GM19455 (cell line): ENCODE results near the gene FANCG.

Source experiments
- ATAC-seq: cut with Tn5 transposase; IDR thresholded peaks from one replicate; pipeline ENCODE4 v1.9.1; 2021; ENCODE audit not compliant: unreplicated experiment

The FANCG gene

DNA sequence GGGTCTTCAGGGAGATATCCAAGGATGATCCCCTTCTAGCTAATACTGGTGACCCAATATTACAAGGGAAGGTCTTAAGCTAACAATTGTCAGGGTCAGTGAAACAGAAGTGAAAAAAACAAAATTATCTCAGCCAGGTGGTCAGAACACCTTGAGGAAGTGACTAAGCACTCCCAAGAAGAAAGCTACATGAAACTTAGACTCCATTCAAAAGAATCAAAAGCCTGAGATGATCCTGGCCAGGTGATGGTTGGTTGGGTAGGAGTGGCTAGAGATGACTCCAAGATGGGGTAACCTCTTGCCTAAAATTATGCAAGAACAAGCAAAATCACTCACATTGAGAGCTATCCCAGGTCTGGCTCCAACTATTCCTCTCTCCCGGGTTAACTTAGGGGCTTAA, 12.7 kb downstream of the FANCG start:
- no peak for ATAC-seq

DNA sequence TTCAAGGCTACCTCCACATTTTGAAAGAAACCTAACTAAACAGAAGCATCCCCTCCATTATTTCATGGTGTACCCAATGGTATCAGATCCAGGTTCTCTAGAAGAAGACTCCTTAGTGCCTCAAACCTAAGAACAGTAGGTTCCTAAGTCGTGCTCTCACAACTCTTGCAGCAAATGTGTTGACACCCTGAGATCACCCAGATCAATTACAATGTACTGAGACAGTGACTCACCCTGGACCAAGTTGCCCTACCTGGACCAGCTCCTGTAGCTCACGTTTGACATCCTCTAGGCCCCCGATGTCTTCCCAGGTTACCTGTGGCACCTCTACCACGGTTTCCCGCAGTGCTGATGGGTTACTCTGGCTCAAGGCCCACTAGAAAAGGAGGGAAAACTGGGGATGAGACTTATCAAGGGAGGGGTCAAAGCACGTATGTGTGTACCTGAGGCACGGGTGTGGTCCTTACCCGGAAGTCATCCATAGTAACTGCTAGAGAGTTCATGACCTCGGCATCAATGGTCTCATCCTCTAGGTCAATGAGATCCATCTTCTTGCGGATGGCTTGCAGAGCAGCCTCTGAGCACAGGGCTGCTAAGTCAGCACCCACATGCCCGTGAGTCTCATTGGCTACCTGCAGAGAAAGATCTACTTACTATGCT, 19.1 kb downstream of the FANCG start:
- no peak for ATAC-seq

DNA sequence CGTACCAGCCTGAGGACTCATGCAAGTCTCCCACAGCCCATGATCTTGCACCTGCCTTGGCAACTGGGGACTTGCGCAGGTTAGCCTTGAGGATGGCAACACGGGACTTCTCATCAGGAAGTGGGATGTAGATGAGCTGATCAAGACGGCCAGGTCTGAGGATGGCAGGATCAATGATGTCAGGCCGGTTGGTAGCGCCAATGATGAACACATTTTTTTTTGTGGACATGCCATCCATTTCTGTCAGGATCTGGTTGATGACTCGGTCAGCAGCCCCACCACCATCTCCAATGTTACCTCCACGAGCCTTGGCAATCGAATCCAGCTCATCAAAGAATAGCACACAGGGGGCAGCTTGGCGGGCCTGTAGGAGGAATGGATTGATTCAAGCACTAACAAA, 20.3 kb downstream of the FANCG start:
- no peak for ATAC-seq

DNA sequence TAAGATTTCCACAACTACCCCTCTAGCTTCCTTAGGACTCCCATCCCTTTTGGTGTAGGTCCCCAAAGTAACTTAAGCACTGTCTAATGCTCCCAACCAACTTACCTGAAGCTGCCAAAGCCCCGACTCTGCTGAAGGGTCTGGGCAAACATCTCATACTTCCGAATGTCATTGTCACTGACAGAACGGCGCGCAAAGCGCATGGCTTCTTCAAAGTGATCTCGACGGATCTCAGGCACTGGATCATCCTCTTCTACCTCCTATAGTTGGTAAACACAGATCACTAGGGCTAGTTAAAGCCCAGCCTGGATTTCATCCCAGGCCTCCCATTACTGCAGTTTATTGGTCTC, 22.5 kb downstream of the FANCG start:
- no peak for ATAC-seq

DNA sequence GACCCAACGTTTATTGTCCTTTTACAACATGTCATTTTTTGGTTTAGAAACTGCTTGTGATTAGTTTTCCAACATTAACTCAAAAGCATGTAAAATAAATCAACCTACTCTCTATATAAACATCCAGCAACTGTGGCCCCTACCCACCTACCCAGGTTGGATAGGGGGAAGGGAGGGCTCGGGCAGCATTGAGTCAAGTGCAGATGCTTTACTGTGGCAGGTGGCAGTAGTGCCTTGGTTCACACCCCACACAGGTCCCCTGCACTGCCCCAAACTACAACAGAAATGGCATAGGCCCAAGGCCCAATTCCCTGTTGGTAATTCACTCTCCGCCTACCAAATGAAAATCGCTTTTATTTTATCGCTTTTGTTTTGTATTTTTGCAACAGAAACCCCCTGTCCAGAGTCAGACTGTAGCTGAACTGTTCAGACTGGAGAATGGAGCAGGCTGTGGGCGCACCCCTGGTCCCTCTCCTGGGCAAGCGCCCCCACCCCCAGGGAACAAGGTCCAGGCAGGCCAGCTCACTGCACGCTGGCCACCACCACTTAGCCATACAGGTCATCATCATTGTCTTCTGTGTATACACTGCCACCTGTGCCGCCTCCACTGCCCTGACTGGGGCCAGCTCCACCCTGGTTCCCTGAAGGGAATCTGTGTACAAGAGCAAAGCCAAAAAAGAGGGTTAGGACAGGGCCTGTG, 23.0 kb downstream of the FANCG start:
- no peak for ATAC-seq

DNA sequence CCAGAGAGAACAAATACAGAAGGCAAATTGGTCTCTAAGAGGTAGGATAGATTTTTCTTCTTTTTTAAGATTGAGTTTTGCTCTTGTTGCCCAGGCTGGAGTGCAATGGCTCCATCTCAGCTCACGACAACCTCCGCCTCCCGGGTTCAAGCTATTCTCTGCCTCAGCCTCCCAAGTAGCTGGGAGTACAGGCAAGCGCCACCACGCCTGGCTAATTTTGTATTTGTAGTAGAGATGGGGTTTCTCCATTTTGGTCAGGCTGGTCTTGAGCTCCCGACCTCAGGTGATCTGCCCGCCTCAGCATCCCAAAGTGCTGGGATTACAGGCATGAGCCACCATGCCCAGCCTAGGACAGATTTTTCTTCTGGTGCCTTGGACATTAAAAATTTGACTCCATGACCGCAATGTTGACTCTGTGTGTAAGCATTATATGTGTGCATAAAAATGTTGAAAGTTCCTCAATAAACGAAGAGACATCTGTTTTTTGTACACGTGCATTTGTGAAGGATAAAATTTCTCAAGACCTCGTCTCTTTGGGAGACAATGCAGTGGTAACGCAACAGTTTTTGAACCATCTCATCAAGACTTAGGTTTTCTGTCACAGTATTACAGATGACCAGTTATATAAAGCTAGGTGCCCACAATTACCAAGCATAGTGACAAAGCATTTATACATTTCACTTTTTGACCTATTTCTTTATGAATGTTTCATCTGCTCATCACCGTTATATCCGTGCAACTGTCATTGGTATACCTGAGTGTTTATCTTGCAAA, 24.7 kb downstream of the FANCG start:
- ATAC-seq = no peak

DNA sequence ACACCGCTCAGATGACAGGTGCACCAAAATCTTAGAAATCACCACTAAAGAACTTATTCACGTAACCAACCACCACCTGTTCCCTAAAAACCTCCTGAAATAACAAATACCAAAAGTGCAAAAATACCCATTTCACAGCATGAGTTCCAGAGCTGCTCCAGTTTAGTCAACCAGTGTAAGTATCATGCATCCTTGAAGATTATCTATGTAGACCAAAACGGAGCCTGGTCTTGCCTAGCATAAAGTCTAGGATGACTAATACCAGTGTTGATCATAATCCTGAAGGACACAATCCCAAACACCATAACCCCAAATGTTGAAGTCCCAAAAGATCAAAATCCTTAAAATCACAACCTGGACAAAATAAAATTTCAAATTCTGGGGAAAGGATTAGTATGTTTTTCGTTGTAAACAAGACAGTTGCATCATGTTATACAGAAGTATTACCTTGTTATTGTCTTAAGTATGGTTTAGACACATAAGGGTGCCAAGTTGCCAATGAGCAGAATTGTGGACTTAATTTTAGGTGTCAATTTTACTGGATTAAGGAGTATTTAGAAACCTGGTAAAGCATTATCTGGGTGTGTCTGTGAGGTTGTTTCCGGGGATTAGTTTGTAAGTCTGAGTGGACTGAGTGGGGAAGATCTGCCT, 25.4 kb downstream of the FANCG start:
- ATAC-seq = no peak

DNA sequence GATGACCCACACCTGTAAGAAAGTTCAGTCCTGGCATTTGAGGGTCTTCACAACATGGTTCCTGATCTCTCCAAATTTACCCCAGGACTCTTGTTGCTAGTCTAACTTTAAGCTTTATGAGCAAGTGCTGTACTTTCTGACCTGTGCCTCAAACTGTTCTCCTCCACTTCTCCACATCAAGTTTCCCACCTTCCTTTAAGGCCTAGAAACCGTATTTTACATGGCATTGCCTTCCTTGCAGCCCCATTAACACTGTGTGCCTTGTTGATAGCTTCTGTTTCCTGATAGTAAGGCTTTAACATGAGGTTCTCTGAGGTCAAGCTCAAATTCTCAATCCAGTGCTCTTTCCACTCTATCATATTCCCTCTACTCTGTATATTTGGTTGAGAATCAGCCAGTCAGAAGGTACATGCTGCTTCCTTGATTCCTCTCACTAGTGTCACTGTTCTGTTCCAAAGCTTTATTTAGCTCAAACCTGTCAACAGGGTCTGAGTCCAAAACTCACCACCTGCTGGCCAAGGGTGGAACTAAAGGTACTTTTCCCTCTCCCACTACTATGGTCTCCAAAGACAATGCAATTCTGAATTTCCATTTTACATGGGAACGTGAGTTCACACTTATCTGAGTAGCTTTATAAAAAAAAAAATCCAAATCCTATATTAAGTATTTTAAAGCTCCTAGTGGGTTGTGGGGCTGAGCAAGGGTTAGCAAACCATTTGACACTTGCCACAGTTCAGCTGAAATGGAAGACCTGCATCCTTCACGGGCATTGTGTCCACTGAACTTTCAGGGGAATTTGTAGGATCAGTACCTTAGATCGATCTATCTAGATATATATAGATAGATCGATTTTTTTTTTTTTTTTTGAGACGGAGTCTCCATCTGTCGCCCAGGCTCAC, 28.4 kb downstream of the FANCG start:
- ATAC-seq = no peak

DNA sequence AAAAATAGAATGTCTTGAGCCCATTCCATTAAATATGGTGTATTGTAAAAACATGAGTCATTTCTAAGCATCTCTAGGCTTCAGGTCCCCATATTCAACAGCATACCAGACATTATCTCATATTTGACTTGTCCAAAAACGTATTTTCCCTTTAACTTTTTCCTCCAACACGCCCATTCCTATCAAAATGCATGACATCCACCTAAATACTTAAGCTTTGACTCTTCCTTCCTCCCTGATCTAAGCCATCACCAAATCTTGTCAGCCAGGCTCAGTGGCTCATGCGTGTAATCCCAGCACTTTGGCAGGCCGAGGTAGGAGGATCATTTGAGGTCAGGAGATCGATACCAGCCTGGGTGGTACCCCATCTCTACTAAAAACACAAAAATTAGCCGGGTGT, 31.2 kb downstream of the FANCG start:
- ATAC-seq = no peak

DNA sequence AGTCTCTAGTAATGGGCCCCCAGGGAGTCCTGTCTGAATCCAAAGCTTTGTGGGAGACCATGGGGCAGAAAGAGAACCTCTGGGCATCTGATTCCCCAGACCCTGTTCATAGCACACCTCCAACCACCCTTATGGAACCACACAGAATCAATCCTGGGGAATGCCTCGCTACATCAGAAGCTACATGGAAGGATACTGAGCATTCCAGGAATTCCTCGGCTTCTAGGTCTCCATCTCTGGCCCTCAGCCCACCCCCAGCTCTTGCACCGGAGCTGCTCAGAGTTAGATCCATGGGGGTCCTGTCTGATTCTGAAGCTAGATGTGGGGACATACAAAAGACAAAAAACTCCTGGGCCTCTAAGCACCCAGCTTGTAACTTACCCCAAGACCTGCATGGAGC, 35.7 kb downstream of the FANCG start:
- no peak for ATAC-seq

DNA sequence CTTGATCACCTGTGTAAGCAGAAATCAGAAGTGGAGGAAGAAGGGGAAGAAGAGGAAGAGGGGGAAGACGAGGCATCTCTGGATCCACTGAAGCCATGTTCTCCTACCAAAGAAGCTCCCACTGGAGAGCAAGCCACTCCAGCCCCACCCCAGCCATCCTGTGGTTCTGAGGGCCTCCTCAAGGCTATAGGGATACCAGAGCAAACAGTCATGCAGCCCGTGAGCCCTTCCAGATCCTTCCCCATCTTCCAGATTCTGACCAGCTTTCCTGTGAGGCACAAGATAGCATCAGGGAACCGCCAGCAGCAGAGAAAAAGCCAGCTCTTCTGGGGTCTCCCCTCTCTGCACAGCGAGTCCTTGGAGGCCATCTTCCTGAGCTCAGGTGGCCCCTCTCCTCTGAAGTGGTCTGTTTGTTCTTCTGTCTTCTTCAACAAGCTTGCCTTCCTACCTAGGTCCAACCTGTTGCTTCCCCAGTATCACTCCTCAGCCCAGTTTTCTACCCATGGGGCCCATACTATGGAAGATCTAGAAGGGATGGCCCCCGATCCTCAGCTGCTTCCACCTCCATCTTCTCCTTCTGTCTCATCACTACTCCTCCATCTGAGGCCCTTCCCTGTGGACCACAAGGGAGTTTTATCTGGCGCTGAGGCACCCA, 36.7 kb downstream of the FANCG start:
- no peak for ATAC-seq

DNA sequence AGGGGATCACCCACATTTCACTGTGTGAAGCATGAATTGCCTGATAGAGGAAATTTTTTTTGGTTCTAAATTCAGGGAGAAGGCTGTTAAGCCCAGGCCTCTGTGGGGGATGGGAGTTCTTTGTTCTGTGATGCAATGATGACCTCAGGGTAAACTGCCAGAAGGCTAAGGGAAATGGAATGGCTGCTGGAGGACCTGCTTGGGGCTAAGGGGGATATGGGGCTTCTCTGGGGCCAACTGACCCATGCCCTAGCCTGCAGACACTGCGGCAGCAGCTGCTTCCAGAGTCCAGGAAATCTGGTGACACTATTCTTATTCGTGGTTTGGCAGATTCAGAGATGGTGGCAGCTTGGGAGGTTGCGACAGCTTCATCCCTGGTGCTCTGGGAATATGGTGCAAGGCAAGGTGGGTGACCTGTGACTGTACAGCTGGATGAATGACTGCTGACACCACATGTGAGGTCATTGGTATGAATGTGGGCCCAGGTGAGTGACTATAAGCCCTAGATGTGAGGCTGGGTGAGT, 37.6 kb downstream of the FANCG start:
- ATAC-seq = no peak

DNA sequence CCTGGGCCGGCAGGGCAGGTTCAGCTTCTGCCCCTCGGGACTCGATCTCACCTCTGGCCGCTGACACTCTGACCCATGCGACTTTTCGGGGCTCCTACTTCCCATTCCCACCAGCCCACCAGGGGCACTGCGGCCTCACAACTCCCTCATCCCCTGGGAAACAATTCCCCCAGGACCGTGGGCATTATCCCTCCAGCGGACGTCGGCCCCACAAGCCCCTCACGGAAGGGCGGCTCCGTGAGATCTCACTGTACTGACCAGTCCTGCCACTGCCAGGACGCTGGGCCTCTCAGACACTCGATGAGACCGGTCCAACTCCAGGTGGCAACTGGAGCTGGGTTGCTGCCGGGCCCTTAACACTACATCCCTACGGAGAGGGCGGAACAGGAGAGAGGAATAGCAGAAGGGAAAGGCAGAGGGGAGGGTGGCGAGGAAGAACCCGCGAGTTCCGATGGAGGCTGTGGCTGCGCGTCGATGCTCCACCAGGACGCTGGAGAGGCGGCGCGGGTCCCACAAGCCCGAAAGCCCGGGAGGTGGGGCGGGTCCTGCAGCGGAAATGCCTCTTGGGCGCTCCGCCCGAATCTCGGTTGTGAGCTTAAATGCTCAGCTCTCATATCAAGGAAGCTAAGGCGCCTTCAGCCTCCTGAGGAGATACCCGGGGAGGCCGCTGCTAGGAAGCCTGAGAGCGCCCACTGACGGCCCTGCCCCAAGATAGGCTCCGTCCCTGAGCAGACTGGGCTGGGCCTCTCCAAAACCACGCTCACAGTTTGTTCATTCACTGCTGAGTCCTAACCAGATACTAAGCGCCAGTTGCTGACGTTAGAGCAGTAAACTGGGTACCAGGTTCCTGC, 43.7 kb downstream of the FANCG start:
- ATAC-seq = no peak

DNA sequence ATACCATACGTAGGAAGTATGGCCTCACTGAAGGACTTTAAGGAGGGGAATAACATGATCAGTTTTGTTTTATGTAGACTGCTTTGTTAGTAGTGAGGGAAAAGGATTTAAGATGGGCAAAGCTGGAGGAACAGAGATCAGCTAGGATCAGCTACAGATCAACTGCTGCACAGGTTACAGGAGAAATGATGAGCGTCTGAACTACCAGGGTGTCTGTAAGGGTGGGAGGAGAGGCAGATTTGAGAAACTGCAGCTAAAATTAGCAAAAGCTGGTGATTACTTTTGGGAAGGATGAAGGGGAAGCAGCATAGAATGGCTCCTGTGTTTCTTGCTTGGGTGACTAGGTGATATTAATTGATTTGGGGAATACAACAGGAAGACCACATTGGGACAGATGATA, 46.6 kb downstream of the FANCG start:
- ATAC-seq = no peak

DNA sequence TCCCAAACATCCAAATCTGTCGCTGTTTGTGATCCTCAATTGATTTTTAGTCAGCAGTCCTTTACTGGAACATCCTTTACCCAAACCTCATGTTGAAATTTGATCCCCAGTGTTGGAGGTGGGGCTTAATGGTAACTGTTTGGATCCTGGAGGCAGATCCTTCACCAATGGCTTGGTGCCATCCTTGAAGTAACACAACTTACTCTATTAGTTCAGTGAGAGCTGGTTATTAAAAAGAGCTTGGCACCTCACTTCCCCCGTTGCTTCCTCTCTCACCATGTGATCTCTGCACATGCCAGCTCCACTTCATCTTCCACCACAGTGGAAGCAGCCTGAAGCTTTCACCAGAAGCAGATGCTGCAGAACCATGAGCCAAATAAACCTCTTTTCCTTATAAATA, 49.9 kb downstream of the FANCG start:
- no peak for ATAC-seq

DNA sequence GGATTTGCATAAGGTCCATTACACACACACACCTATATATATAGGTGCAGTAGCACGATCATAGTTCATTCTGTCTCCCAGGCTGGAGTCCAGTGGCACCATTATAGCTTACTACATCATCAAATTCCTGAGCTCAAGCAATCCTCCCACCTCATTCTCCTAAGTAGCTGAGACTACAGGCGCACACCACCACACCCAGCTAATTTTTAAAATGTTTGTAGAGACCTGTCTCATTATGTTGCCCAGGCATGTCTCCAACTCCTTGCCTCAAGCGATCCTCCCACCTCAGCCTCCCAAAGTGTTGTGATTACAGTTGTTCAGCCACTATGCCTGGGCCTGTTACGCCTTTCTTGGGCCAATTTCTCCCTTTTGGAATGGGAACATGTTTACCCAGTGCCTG, 50.5 kb downstream of the FANCG start:
- no peak for ATAC-seq

DNA sequence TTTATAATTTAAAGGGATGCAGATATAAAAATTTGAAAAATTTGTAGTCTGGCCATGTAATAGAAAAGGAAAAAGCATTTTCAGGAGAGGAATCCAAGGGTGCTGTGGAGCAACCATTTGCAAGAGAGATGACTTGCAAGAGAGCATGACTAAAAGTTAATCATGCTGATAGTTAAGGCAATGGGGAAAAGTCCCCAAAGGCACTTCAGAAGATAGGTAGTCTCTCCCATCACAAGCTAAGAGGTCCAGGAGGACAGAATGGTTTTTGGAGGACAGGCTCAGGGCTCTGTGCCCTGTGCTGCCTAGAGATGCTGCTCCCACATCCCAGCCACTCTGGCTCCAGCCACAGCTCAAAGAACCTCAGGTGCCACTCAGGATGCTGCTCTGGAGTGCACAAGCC, 51.4 kb downstream of the FANCG start:
- no peak for ATAC-seq

DNA sequence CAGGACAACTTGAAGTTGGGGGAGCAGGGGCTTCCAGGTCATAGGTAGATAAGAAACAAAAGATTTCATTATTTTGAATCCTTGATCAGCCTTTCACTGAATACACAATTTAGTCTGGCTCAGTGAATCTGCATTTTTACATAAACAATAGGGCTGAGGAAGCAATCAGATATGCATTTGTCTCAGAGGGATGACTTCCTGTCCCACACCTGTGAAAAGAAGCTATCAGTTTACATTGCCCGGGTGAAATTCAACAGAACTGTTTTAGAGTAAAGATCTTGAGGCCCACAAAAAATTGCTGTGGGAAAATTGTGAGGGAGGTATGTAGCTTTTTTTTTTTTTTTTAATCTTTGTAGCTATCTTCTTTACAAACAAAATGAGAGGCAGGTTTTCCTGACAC, 51.9 kb downstream of the FANCG start:
- no peak for ATAC-seq

DNA sequence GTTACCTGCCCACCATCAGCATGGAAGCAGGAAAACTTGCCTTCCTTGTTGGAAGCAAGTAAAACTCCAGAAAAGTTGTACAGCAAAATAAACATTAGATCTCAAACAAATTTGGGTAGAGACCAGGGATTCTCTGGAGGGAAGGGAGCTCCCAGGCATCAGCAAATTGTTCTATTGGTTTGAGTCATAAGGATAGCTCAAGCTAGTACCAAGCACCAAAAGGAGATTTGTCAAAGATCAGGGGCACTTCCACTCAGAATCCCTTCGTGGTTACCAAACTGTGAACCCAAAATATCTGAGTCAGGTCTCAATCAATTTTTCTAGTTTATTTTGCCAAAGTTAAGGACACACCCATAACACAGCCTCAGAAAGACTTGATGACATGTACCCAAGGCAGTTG, 52.4 kb downstream of the FANCG start:
- ATAC-seq = no peak
